LNCAP (cell line): ENCODE results near the gene PHKB.

Experiments
- TF ChIP-seq, protein P1 (sequence below): fragments of 450-650 bp; IDR thresholded peaks from 2 replicates; pipeline ENCODE4 v1.5.1; 2017; ENCODE audit warnings: mild to moderate bottlenecking

The PHKB gene

DNA sequence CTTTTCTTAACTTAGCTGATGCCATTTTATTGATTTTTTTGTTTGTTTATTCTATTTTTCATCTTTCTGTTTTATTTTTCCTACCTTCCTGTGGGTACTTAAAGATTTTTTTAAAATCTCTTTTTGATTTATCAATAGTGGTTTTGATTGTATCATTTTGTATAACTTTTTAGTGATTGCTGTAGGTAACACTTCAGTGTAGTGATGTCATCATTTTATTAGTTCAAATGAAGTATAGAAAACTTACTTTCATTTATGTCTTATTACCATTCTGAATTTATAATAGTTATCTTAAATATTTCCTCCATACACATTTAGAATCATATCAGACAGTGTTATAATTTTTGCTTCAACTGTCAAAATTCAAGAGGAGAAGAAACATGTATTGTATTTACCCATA, 115.9 kb downstream of the PHKB start:
- TF ChIP-seq, protein P1, sequence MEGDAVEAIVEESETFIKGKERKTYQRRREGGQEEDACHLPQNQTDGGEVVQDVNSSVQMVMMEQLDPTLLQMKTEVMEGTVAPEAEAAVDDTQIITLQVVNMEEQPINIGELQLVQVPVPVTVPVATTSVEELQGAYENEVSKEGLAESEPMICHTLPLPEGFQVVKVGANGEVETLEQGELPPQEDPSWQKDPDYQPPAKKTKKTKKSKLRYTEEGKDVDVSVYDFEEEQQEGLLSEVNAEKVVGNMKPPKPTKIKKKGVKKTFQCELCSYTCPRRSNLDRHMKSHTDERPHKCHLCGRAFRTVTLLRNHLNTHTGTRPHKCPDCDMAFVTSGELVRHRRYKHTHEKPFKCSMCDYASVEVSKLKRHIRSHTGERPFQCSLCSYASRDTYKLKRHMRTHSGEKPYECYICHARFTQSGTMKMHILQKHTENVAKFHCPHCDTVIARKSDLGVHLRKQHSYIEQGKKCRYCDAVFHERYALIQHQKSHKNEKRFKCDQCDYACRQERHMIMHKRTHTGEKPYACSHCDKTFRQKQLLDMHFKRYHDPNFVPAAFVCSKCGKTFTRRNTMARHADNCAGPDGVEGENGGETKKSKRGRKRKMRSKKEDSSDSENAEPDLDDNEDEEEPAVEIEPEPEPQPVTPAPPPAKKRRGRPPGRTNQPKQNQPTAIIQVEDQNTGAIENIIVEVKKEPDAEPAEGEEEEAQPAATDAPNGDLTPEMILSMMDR: no peak

- TF ChIP-seq, protein P1: no peak
Observed at GRCh38 chr16:47578033-47578432, 116.9 kb downstream of the PHKB start.

DNA sequence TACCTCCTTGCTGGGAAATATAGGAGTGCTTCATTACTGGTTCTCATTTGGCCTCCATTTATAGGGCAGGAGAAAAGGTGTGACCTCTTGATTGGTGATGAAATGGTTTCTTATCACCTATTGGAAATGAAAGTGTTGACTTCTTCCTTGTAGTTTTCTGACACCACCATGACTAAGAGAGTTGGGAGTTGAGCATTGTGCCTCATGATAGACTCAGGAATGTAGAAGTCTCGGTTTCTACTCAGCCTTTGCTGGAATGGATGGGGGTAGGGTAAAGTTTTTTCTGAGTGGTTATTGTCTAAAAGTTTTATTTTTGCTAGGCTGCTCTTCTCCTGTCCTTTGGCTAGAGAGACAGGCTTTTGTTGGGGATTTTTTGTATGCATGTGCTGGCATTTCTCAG, 117.4 kb downstream of the PHKB start:
- TF ChIP-seq, protein P1: no peak

DNA sequence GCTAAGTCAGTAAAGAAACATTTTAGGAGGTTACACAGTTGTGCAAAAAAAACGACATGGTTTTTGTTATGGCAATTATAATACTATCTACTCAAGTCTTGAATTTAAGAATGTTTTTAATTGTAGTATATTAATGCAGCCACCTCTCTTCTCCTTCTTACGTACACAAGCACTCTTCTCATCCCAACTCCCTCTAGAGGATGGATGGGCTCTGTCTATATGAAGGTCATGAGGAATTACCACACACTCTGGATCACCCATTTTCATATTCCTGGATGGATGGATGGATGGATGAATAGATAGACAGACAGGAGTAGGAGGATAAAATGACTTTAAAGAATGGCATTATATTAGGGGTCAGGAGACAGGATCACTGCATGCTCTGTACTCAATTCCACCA, 120.0 kb downstream of the PHKB start:
- TF ChIP-seq, protein P1: no peak; the same call in 1 of the 2 replicates

- TF ChIP-seq, protein P1: no peak
Observed at GRCh38 chr16:47584464-47585225, 123.5 kb downstream of the PHKB start.

DNA sequence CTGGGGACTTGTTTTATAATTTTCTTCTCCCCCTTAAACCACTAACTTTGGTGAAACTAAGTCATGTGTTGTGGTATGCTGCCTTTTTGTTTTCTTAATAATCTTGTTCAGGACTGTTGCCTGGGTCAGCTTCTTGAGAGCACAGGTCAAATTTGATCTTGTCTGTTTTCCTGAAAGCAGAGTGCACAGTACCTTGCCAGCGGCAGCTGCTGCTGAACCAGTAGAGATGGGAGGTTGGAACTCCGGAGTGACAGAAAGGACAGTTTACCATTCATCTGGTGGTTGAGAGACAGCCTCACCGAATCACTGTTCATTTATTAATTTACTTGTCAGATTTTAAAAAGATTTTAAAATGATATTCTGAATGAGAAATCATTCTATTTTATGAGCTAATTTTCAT, 125.0 kb downstream of the PHKB start:
- TF ChIP-seq, protein P1: no peak

- TF ChIP-seq, protein P1: no peak
Observed at GRCh38 chr16:47590472-47590871, 129.3 kb downstream of the PHKB start.

- TF ChIP-seq, protein P1: no peak
Observed at GRCh38 chr16:47592232-47592631, 131.1 kb downstream of the PHKB start.
